Neural cell (in vitro differentiated cells): ENCODE results near the gene GPR15LG.

Experiments used
- CTCF ChIP-seq: fragments of 450-650 bp; IDR thresholded peaks from 2 replicates; pipeline ENCODE4 v1.5.1; 2014; ENCODE audit warnings: antibody characterized with exemption, mild to moderate bottlenecking, moderate library complexity; ENCODE audit not compliant: poor library complexity, severe bottlenecking
- EP300 ChIP-seq: fragments of 450-650 bp; conservative IDR thresholded peaks from 2 replicates; pipeline ENCODE4 v1.6.1; 2014; ENCODE audit warnings: antibody characterized with exemption, mild to moderate bottlenecking, moderate library complexity; ENCODE audit not compliant: poor library complexity, severe bottlenecking
- EZH2 ChIP-seq: fragments of 200-600, 300-800 bp; shearing (Covaris generic), sonication (generic); IDR thresholded peaks from 2 replicates; pipeline ENCODE4 v1.6.1; 2014; ENCODE audit warnings: antibody characterized with exemption, low read length, borderline replicate concordance, mild to moderate bottlenecking; ENCODE audit not compliant: insufficient read depth, poor library complexity, severe bottlenecking
- MXI1 ChIP-seq: fragments of 450-650 bp; conservative IDR thresholded peaks from 2 replicates; pipeline ENCODE4 v1.6.1; 2014; ENCODE audit warnings: antibody characterized with exemption, mild to moderate bottlenecking; ENCODE audit not compliant: poor library complexity, severe bottlenecking
- POLR2AphosphoS5 ChIP-seq: IDR thresholded peaks from 2 replicates; pipeline ENCODE4 v1.6.1; 2012

GRCh38 chr10:84176836-84177474 is 3.4 kb downstream of the GPR15LG start:
- TF ChIP-seq POLR2AphosphoS5 (no peak), CTCF (no peak), EP300 (no peak), EZH2 (no peak), MXI1 (no peak)
